DND-41 (cell line): Measurements from ENCODE around the gene IFRD1.

ENCODE experiments used
- CTCF ChIP-seq: IDR thresholded peaks from 2 replicates; pipeline ENCODE4 v1.5.1; 2012; ENCODE audit warnings: borderline replicate concordance, low read length, moderate library complexity, mild to moderate bottlenecking; ENCODE audit not compliant: poor library complexity, severe bottlenecking; ENCODE audit errors: extremely low read depth
- EZH2 ChIP-seq: IDR thresholded peaks from 3 replicates; pipeline ENCODE4 v1.6.1; 2012; ENCODE audit warnings: borderline replicate concordance, low read depth, mild to moderate bottlenecking, moderate library complexity, low read length, inconsistent platforms; ENCODE audit not compliant: severe bottlenecking

- no peak for TF ChIP-seq EZH2
- no peak for TF ChIP-seq CTCF
Observed at GRCh38 chr7:112427984-112428383, 22.3 kb upstream of the IFRD1 start.
